GM23338 (cell line): ENCODE measurements around the gene CAD.

Experiments
- CREB1 ChIP-seq: fragments of 250-450 bp; sonication (Bioruptor Pico); IDR thresholded peaks from 2 replicates; pipeline ENCODE4 v1.5.0; 2020; ENCODE audit warnings: low read depth, mild to moderate bottlenecking, moderate library complexity
- CTCF ChIP-seq, 2 experiments: fragments of 200-600 bp in 1 of 2; sonication (generic) in 1 of 2; conservative IDR thresholded peaks; 2 replicates each; pipeline versions ENCODE4 v1.5.1 to v1.6.1; 2016 to 2017; ENCODE audit warnings: antibody characterized with exemption in 2 of 2, low read depth in 2 of 2, mild to moderate bottlenecking in 2 of 2, moderate library complexity in 1 of 2
- ETS1 ChIP-seq: IDR thresholded peaks from 2 replicates; pipeline ENCODE4 v1.6.1; 2016; ENCODE audit warnings: antibody characterized with exemption
- EZH2 ChIP-seq: fragments of 200-600 bp; sonication (generic); IDR thresholded peaks from one replicate; pipeline ENCODE4 v1.8.0; 2017; ENCODE audit warnings: antibody characterized with exemption, mild to moderate bottlenecking, low read depth; ENCODE audit not compliant: unreplicated experiment
- EZH2phosphoT487 ChIP-seq: fragments of 200-600 bp; sonication (generic); IDR thresholded peaks from one replicate; pipeline ENCODE4 v1.8.1; 2018; ENCODE audit warnings: antibody characterized with exemption; ENCODE audit not compliant: unreplicated experiment
- JUNB ChIP-seq: IDR thresholded peaks from one replicate; pipeline ENCODE4 v1.6.1; 2016; ENCODE audit warnings: antibody characterized with exemption; ENCODE audit not compliant: unreplicated experiment
- NANOG ChIP-seq: IDR thresholded peaks from 2 replicates; pipeline ENCODE4 v1.6.1; 2016; ENCODE audit warnings: antibody characterized with exemption, borderline replicate concordance
- POLR2AphosphoS5 ChIP-seq: IDR thresholded peaks from 2 replicates; pipeline ENCODE4 v1.6.1; 2016; ENCODE audit warnings: antibody characterized with exemption, low read depth
- REST ChIP-seq: IDR thresholded peaks from one replicate; pipeline ENCODE4 v1.6.1; 2018; ENCODE audit warnings: antibody characterized with exemption; ENCODE audit not compliant: unreplicated experiment
- ZNF114 ChIP-seq: fragments of 250-450 bp; sonication (Bioruptor Pico); IDR thresholded peaks from 2 replicates; pipeline ENCODE4 v1.5.0; 2020; ENCODE audit warnings: mild to moderate bottlenecking, moderate library complexity
- ZNF331 ChIP-seq: fragments of 250-450 bp; sonication (Bioruptor Pico); IDR thresholded peaks from 2 replicates; pipeline ENCODE4 v1.5.0; 2020; ENCODE audit warnings: low read depth, mild to moderate bottlenecking, moderate library complexity
- ZNF462 ChIP-seq: fragments of 250-450 bp; sonication (Bioruptor Pico); IDR thresholded peaks from 2 replicates; pipeline ENCODE4 v1.5.0; 2020; ENCODE audit warnings: mild to moderate bottlenecking, moderate library complexity

- TF ChIP-seq CTCF (conservative IDR thresholded peaks at IDR 0.05; ENCODE audit: low read depth in 2 of 2) (no peak), EZH2 (no peak), EZH2phosphoT487 (no peak), ETS1 (no peak), REST (no peak), ZNF462 (CRISPR knock-in tag) (no peak), NANOG (no peak), POLR2AphosphoS5 (no peak), JUNB (no peak), CREB1 (CRISPR knock-in tag) (no peak), ZNF114 (CRISPR knock-in tag) (no peak), ZNF331 (CRISPR knock-in tag) (no peak)
Observed at GRCh38 chr2:27198627-27199026, 18.5 kb upstream of the CAD start.
